ENCODE results near the gene MAN2A1.

- TF ChIP-seq POLR2A (IDR thresholded peaks at IDR 0.05) (no peak), POLR2AphosphoS5 (IDR thresholded peaks at IDR 0.05) (no peak)
These were observed 114.1 kb downstream of the MAN2A1 start for GRCh38 chr5:109803854-109804253.
